CD4-positive, alpha-beta T cell (primary cell): Measurements from ENCODE around the gene SFXN5. TPM values are rescaled to one million over a fixed set of nuclear protein-coding genes. Genes with fewer than 3 reads are reported as not detected.

Source experiments
- ATAC-seq: fragments of 200-7000 bp; cut with Tn5 transposase; one replicate; pipeline ENCODE4 v1.10.0; 2022; ENCODE audit warnings: mild to moderate bottlenecking; ENCODE audit not compliant: poor library complexity
- CTCF ChIA-PET: fragments of 350-600 bp; sonication (Branson Sonifier 250); formaldehyde crosslinking; loops from one replicate; lab custom pipeline; 2021; ENCODE audit warnings: antibody characterized with exemption, inconsistent platforms; lab: Charles Lee
- POLR2A ChIA-PET: fragments of 350-600 bp; sonication (Branson Sonifier 250); formaldehyde crosslinking; loops from one replicate; lab custom pipeline; 2021; ENCODE audit warnings: antibody characterized with exemption, inconsistent platforms; lab: Charles Lee
- DNase-seq, 14 experiments: peaks; one replicate each; pipeline ENCODE4 v3.0.0-alpha.2; 2013 to 2020; ENCODE audit warnings: mixed read lengths in 2 of 14
- H3K27ac ChIP-seq, 2 donors: one replicate each; pipeline versions ENCODE4 v1.5.1 to v1.7.0; 2013; ENCODE audit warnings: low read length in 2 of 2, low read depth in 1 of 2, mild to moderate bottlenecking in 1 of 2
- H3K27me3 ChIP-seq, 2 experiments: 1 replicate in 1 of 2; 2 replicates in 1 of 2; pipeline versions ENCODE4 v1.6.1 to v1.7.0; 2013; ENCODE audit warnings: low read length in 2 of 2, control low read depth in 1 of 2, mild to moderate bottlenecking in 1 of 2, moderate library complexity in 1 of 2; ENCODE audit not compliant: insufficient read depth in 2 of 2, control insufficient read depth in 1 of 2
- H3K36me3 ChIP-seq: one replicate; pipeline ENCODE4 v1.6.1; 2013; ENCODE audit warnings: low read length, control low read depth; ENCODE audit not compliant: insufficient read depth
- H3K4me1 ChIP-seq: one replicate; pipeline ENCODE4 v1.6.1; 2013; ENCODE audit warnings: low read length, control low read depth; ENCODE audit not compliant: insufficient read depth
- H3K4me3 ChIP-seq: one replicate; pipeline ENCODE4 v1.5.1; 2013; ENCODE audit warnings: mild to moderate bottlenecking, low read length, moderate library complexity
- H3K9me3 ChIP-seq, 2 experiments: 1 replicate in 1 of 2; 2 replicates in 1 of 2; pipeline versions ENCODE4 v1.6.1 to v1.7.0; 2013; ENCODE audit warnings: low read length in 2 of 2, mild to moderate bottlenecking in 2 of 2, control low read depth in 1 of 2, moderate library complexity in 1 of 2; ENCODE audit not compliant: control insufficient read depth in 1 of 2, insufficient read depth in 1 of 2
- H3K27ac Mint-ChIP-seq: one replicate; pipeline ENCODE4 v1.8.0; 2020; ENCODE audit warnings: mixed read lengths
- H3K27me3 Mint-ChIP-seq: one replicate; pipeline ENCODE4 v1.8.0; 2021; ENCODE audit warnings: mixed read lengths
- H3K36me3 Mint-ChIP-seq: one replicate; pipeline ENCODE4 v1.8.0; 2021; ENCODE audit warnings: low read depth, mixed read lengths
- H3K4me1 Mint-ChIP-seq: one replicate; pipeline ENCODE4 v1.8.0; 2021; ENCODE audit warnings: low read depth, mixed read lengths
- H3K4me3 Mint-ChIP-seq: one replicate; pipeline ENCODE4 v1.8.0; 2020; ENCODE audit warnings: mild to moderate bottlenecking, mixed read lengths
- H3K9me3 Mint-ChIP-seq: one replicate; pipeline ENCODE4 v1.8.0; 2020; ENCODE audit warnings: mixed read lengths
- CTCF ChIP-seq: fragments of 200-600 bp; IDR thresholded peaks from one replicate; pipeline ENCODE4 v1.8.0; 2022; ENCODE audit warnings: antibody characterized with exemption, mild to moderate bottlenecking
- intact Hi-C, 2 experiments: fragments of 100-400 bp; cut with DNase I in 1 of 2; cut with micrococcal nuclease in 1 of 2; formaldehyde crosslinking; loops; one replicate each; pipeline versions ENCODE4 v1.15.1 to v1.9.0; 2023 to 2025; cut with DNase I, micrococcal nuclease
- total RNA-seq, 174 experiments: library from RNA in 2 of 174; stranded (reverse) in 2 of 174; gene quantifications; one replicate each; pipeline ENCODE4 v1.2.3 and lab custom pipeline; 2021 to 2026

Gene SFXN5
- total RNA-seq, 2 experiments from 2014 or later, result 5.1 to 5.4 TPM

DNA sequence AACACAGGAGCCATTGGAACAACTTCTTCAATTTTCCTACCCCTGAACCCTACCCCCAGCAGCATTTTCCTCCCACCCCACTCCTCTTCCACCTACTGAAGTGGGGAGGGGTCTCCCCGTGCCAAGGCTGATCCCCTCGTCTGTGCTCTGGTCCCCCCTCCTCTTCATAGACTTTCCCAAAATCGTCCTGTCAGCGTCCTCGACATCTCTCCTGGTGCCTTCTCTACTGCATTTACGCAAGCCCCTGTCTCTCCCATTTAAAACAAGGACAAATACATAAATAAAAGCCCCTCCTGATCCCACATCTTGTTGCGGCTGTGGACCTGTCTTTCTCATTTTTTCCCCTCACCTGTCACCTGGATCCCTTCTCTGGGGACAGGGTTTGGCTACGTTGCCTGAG is 112.0 kb downstream of the SFXN5 start:
- POLR2A ChIA-PET, result no interaction called here
- Histone ChIP-seq H3K27me3 (no peaks in the 10 kb centered on the region), H3K4me3 (no peak overlapping the region), H3K4me1 (peaks cover 14% of the 10 kb centered on the region), H3K27ac (no peak overlapping the region), H3K9me3 (no peaks in the 10 kb centered on the region), H3K36me3 (no peaks in the 10 kb centered on the region)
- DNase-seq (no peak), ATAC-seq (no peak)
- H3K9me3 Mint-ChIP-seq, result no peaks in the 10 kb centered on the region
- no peak overlapping the region for H3K27ac Mint-ChIP-seq
- no peak overlapping the region for H3K4me3 Mint-ChIP-seq
- no peaks in the 10 kb centered on the region for H3K36me3 Mint-ChIP-seq
- CTCF ChIA-PET, result no interaction called here
- H3K27me3 Mint-ChIP-seq, result no peaks in the 10 kb centered on the region
- intact Hi-C loops, result no loop called here
- peaks cover 6% of the 10 kb centered on the region for H3K4me1 Mint-ChIP-seq
- no peak for TF ChIP-seq CTCF

DNA sequence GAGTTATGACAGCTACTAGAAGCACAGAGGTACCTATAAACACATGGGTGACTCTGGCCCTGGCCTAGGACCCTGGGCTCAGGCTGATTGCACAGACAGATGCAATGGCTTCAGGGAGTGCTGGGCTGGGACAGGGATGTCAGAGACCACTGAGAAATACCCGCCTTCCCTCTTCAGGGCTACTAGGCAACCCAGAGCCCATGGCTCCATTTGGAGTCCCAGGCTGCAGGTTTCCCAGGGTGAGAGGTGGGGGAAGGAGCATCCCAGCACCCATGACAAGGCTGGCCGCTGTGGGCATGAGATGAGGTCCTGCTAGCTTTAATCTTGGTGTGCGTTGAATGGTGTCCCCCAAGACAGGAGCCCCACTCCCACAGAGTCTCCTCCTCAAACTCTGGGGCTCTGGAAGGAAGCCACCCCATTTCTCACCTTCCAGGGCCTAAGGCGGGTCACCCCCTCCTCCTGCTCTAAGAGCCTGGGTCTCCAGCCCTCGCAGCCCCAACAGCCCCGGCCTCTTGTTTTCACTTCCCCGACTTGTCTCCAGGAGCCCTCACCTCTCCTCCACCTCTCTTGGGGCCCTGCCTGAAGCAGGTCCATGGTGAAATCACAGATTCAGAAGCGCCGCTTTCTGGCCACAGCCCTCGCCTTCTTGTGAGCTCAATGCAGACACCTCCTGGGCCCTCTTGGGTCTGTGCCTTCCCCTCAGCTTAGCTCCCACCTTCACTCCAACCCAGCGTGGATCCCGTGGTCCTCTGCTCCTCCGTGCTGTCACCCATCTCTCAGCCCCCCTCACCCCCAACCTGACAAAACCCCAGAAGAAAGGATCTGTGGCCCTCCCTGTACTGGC is 112.7 kb downstream of the SFXN5 start:
- Mint-ChIP-seq H3K27me3 (no peaks in the 10 kb centered on the region), H3K4me1 (peaks cover 13% of the 10 kb centered on the region), H3K4me3 (no peak overlapping the region), H3K27ac (no peak overlapping the region), H3K36me3 (no peaks in the 10 kb centered on the region), H3K9me3 (no peaks in the 10 kb centered on the region)
- ChIA-PET POLR2A (no interaction called here), CTCF (no interaction called here)
- ATAC-seq (no peak), DNase-seq (no peak)
- no peak overlapping the region for H3K27ac ChIP-seq
- TF ChIP-seq CTCF, result no peak
- H3K4me3 ChIP-seq, result no peak overlapping the region
- no peaks in the 10 kb centered on the region for H3K36me3 ChIP-seq
- intact Hi-C loops, result no loop called here
- H3K9me3 ChIP-seq, result no peaks in the 10 kb centered on the region
- H3K27me3 ChIP-seq, result no peaks in the 10 kb centered on the region
- peaks cover 22% of the 10 kb centered on the region for H3K4me1 ChIP-seq

GRCh38 chr2:72956936-72957335 is 114.6 kb downstream of the SFXN5 start:
- CTCF ChIA-PET, result no interaction called here
- intact Hi-C loops, result no loop called here
- Histone ChIP-seq H3K36me3 (no peaks in the 10 kb centered on the region), H3K4me1 (peaks cover 31% of the 10 kb centered on the region), H3K4me3 (no peak overlapping the region), H3K9me3 (no peaks in the 10 kb centered on the region), H3K27me3 (no peaks in the 10 kb centered on the region), H3K27ac (no peak overlapping the region)
- Mint-ChIP-seq H3K4me3 (no peak overlapping the region), H3K4me1 (peaks cover 19% of the 10 kb centered on the region), H3K27me3 (no peaks in the 10 kb centered on the region), H3K9me3 (no peaks in the 10 kb centered on the region), H3K27ac (no peak overlapping the region), H3K36me3 (no peaks in the 10 kb centered on the region)
- POLR2A ChIA-PET, result no interaction called here
- no peak for ATAC-seq
- TF ChIP-seq CTCF, result no peak
- DNase-seq, result peak in 2 of 14 experiments; percentile 27 to 31
